Body of pancreas (tissue), 4 donors: ENCODE results near the gene NGFR. TPM values are rescaled to one million over a fixed set of nuclear protein-coding genes. Genes with fewer than 3 reads are reported as not detected.

Source experiments
- ATAC-seq: fragments of 150-250 bp; one replicate; pipeline ENCODE4 v1.9.1; 2016
- DNase-seq, 4 donors: peaks; one replicate each; pipeline ENCODE4 v3.0.0-alpha.2; 2019
- H3K27ac ChIP-seq, 4 donors: fragments of 200-600 bp; sonication (generic); 1 replicate in 3 of 4; 2 replicates in 1 of 4; pipeline versions ENCODE4 v1.5.1 to v1.6.1; 2016 to 2019; ENCODE audit warnings: mild to moderate bottlenecking in 1 of 4, mixed read lengths in 1 of 4, moderate library complexity in 1 of 4
- H3K27me3 ChIP-seq, 2 donors: fragments of 200-600 bp; sonication (generic); one replicate each; pipeline ENCODE4 v1.6.0; 2016; ENCODE audit warnings: mild to moderate bottlenecking in 1 of 2
- H3K36me3 ChIP-seq, 2 donors: fragments of 200-600 bp; sonication (generic); replicated peaks in 1 of 2; 2 replicates each; pipeline ENCODE4 v1.5.1; 2016; ENCODE audit warnings: low read depth in 2 of 2; ENCODE audit not compliant: insufficient read depth in 1 of 2
- H3K4me1 ChIP-seq: fragments of 200-600 bp; sonication (generic); one replicate; pipeline ENCODE4 v1.6.0; 2016
- H3K4me3 ChIP-seq, 2 donors: fragments of 200-600 bp; sonication (generic); 1 replicate in 1 of 2; 2 replicates in 1 of 2; pipeline ENCODE4 v1.5.1; 2016 to 2019
- H3K9me3 ChIP-seq, 3 donors: fragments of 200-600 bp; sonication (generic); 1 replicate in 2 of 3; 2 replicates in 1 of 3; pipeline ENCODE4 v1.5.1; 2016
- POLR2A ChIP-seq, 3 donors: fragments of 450-650 bp; IDR thresholded peaks; one replicate each; pipeline ENCODE4 v1.6.1; 2016; ENCODE audit warnings: antibody characterized with exemption in 3 of 3, mild to moderate bottlenecking in 2 of 3
- WGBS, 2 donors: methylation state at CpG; one replicate each; pipeline ENCODE4 v1.1.5; 2017; 5-methylcytosine and 5-hydroxymethylcytosine counted together
- intact Hi-C: fragments of 100-400 bp; cut with DNase I; formaldehyde crosslinking; loops from one replicate; pipeline ENCODE4 v1.15.1; 2023
- total RNA-seq, 2 donors: library from RNA; depleted of rRNA; stranded (reverse); fragments of >200 nt; gene quantifications; one replicate each; pipeline ENCODE4 v1.1.0, GENCODE V29; 2016
- TF ChIP-seq, protein P1 (sequence below), 7 experiments: fragments of 450-650 bp in 4 of 7; fragments of 200-600 bp in 3 of 7; sonication (generic) in 3 of 7; IDR thresholded peaks; one replicate each; pipeline ENCODE4 v1.5.1; 2016 to 2019; ENCODE audit warnings: antibody characterized with exemption in 7 of 7

NGFR gene
- total RNA-seq, 2 donors from 2014 or later: 10.1 to 27.7 TPM

DNA sequence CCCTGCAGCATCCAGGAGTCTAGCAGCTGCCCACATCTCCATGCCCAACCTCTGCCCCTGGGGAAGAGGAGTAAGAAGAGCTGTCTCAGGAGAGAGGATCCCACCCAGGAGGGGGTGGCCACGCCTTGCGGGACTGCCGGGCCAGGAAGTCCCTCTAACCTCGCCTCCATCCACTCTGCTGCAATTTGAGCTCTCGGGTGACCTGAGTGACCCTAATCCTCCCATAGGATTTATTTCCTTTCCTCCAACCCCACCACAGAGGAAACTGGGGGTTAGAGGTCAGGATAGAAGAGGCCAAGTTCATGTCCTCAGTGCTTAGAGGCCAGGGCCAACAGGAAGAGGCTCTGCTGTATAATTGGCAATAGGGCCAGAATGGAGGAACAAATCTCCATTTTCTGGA lies 22.6 kb upstream of the NGFR start:
- 64 to 68% methylated on average over 5 of the region's 5 CpGs for WGBS, 2 donors
- intact Hi-C loops: no loop called here
- Histone ChIP-seq H3K27me3 (peaks cover 0 to 7% of the 10 kb centered on the region in 2 donors), H3K36me3 (no peaks in the 10 kb centered on the region), H3K9me3 (no peaks in the 10 kb centered on the region), H3K4me3 (no peak overlapping the region), H3K4me1 (peaks cover 9% of the 10 kb centered on the region), H3K27ac (no peak overlapping the region)
- TF ChIP-seq, protein P1, sequence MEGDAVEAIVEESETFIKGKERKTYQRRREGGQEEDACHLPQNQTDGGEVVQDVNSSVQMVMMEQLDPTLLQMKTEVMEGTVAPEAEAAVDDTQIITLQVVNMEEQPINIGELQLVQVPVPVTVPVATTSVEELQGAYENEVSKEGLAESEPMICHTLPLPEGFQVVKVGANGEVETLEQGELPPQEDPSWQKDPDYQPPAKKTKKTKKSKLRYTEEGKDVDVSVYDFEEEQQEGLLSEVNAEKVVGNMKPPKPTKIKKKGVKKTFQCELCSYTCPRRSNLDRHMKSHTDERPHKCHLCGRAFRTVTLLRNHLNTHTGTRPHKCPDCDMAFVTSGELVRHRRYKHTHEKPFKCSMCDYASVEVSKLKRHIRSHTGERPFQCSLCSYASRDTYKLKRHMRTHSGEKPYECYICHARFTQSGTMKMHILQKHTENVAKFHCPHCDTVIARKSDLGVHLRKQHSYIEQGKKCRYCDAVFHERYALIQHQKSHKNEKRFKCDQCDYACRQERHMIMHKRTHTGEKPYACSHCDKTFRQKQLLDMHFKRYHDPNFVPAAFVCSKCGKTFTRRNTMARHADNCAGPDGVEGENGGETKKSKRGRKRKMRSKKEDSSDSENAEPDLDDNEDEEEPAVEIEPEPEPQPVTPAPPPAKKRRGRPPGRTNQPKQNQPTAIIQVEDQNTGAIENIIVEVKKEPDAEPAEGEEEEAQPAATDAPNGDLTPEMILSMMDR (IDR thresholded peaks at IDR 0.05): no peak
- TF ChIP-seq POLR2A (IDR thresholded peaks at IDR 0.05): no peak
- DNase-seq (no peak), ATAC-seq (no peak)

- H3K27ac ChIP-seq: no peak overlapping the region
- TF ChIP-seq POLR2A (IDR thresholded peaks at IDR 0.05): no peak
- TF ChIP-seq, protein P1 (IDR thresholded peaks at IDR 0.05): no peak
- H3K4me1 ChIP-seq: peaks cover 9% of the 10 kb centered on the region
- no peak for ATAC-seq
- peaks cover 0 to 7% of the 10 kb centered on the region in 2 donors for H3K27me3 ChIP-seq
- no peak overlapping the region for H3K4me3 ChIP-seq
- intact Hi-C loops: no loop called here
- 60 to 70% methylated on average over 9 of the region's 9 CpGs for WGBS, 2 donors
- no peak for DNase-seq
- H3K9me3 ChIP-seq: no peaks in the 10 kb centered on the region
- no peaks in the 10 kb centered on the region for H3K36me3 ChIP-seq
Observed at GRCh38 chr17:49473900-49474751, 21.0 kb upstream of the NGFR start.

DNA sequence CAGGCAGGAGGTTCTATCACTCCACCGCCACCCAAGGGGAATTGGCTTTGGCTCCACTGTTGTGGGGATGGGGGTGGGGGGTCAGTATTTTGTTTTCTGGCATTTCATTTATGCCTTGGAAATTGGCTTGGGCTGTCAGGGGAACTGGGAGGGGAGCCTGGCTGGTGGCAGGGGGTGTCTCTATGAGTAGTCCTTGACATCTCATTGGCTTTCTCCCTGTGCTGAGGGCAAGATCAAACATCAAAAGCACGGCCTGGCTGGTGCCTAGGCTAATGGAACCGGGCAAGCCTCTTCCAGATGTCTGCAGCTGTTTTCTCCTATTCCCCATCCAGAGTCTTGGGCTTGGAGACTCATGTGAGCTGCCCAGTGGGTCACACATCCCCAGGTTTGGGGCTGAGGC lies 17.4 kb upstream of the NGFR start:
- H3K27ac ChIP-seq: no peak overlapping the region
- no peak overlapping the region for H3K4me3 ChIP-seq
- no peaks in the 10 kb centered on the region for H3K9me3 ChIP-seq
- DNase-seq: no peak
- no peaks in the 10 kb centered on the region for H3K36me3 ChIP-seq
- H3K4me1 ChIP-seq: no peaks in the 10 kb centered on the region
- WGBS, 2 donors: 7 to 49% methylated on average over 2 to 3 of the region's 3 CpGs
- TF ChIP-seq, protein P1 (IDR thresholded peaks at IDR 0.05): no peak
- TF ChIP-seq POLR2A (IDR thresholded peaks at IDR 0.05): no peak
- intact Hi-C loops: no loop called here
- no peaks in the 10 kb centered on the region for H3K27me3 ChIP-seq
- no peak for ATAC-seq

DNA sequence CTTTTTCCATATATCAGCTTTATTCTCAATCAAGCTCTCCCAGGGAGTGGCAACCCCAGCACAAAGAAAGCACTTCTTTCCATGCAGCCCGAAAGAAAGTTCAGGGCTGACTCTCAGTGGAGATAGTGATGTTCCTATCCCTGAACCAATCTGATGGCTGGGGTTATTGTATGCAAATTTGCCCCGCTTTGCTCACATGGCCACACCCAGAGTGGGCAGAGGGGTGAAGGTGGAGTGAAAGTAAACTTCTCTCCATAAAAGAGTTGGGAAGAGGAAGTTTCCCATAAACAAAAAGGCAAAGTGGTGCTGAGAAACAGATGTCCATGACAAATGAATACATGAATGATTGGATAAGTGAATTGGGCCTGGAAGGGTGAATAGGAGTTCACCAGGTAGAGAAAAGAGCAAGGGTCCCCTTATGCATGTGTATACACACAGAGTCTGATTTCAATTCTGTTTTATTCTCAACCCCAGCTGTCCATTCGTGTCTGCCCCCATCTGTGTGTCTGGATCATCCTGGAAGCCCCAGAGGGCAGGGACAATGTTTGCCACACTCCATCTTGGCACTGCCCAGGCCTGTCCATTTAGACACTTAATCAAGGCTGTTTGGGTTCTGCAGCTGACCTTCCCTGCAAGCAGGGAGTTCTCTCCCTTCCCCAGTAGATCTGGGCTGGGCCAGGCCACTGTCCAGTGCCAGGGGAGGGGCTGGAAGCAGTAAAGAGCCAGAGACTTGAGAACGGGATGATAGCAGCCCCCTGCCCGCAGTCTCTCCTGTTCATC lies 14.1 kb upstream of the NGFR start:
- H3K9me3 ChIP-seq: no peaks in the 10 kb centered on the region
- WGBS, 2 donors: 47 to 61% methylated on average over 5 of the region's 5 CpGs
- TF ChIP-seq, protein P1 (IDR thresholded peaks at IDR 0.05): no peak
- TF ChIP-seq POLR2A (IDR thresholded peaks at IDR 0.05): no peak
- no peaks in the 10 kb centered on the region for H3K36me3 ChIP-seq
- DNase-seq (no peak), ATAC-seq (no peak)
- intact Hi-C loops: no loop called here
- H3K27me3 ChIP-seq: peaks cover 0 to 5% of the 10 kb centered on the region in 2 donors
- H3K27ac ChIP-seq: no peak overlapping the region
- no peak overlapping the region for H3K4me3 ChIP-seq
- H3K4me1 ChIP-seq: no peaks in the 10 kb centered on the region
